ENCODE measurements around the gene KLF11.

Gene KLF11

GRCh38 chr2:10062931-10063365 is 19.6 kb downstream of the KLF11 start:
- Histone ChIP-seq H3K36me3 (replicated peaks) (no peaks in the 10 kb centered on the region), H3K27ac (no peak overlapping the region), H3K27me3 (replicated peaks) (no peaks in the 10 kb centered on the region), H3K4me3 (ENCODE audit: low read depth, low read length) (no peak overlapping the region)
- DNase-seq = no peak
- TF ChIP-seq, protein P1, sequence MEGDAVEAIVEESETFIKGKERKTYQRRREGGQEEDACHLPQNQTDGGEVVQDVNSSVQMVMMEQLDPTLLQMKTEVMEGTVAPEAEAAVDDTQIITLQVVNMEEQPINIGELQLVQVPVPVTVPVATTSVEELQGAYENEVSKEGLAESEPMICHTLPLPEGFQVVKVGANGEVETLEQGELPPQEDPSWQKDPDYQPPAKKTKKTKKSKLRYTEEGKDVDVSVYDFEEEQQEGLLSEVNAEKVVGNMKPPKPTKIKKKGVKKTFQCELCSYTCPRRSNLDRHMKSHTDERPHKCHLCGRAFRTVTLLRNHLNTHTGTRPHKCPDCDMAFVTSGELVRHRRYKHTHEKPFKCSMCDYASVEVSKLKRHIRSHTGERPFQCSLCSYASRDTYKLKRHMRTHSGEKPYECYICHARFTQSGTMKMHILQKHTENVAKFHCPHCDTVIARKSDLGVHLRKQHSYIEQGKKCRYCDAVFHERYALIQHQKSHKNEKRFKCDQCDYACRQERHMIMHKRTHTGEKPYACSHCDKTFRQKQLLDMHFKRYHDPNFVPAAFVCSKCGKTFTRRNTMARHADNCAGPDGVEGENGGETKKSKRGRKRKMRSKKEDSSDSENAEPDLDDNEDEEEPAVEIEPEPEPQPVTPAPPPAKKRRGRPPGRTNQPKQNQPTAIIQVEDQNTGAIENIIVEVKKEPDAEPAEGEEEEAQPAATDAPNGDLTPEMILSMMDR (IDR thresholded peaks at IDR 0.05; ENCODE audit: low read depth, low read length, missing control alignments) = no peak
- in situ Hi-C loops (cut with HindIII; ENCODE audit: low pct_ligation_motif_present, low sequenced_read_pairs) = no loop called here

DNA sequence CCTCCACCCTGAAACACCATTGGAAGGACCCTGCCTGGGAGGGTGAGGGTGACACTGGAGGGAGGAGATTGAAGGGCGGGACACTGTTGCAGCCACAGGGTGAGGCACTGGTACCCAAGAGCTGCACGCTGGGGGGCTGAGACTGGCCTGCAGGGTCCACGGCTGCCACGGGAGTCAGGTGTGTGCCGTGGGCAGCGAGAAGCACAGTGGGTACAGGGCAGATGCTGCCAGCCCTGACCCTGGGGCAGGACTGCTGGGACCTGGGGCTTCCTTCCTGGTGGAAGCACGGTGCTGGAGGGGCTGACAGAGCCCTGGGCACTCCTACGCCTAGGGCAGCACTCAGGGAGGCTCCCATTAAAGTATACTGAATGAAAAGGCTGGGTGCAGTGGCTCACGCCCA is 20.2 kb downstream of the KLF11 start:
- no peak overlapping the region for H3K27ac ChIP-seq
- H3K36me3 ChIP-seq (replicated peaks) = no peaks in the 10 kb centered on the region
- H3K4me3 ChIP-seq (ENCODE audit: low read depth, low read length) = no peak overlapping the region
- TF ChIP-seq, protein P1 (IDR thresholded peaks at IDR 0.05; ENCODE audit: low read depth, low read length, missing control alignments) = no peak
- no peak for DNase-seq
- in situ Hi-C loops (cut with HindIII; ENCODE audit: low pct_ligation_motif_present, low sequenced_read_pairs) = no loop called here
- H3K27me3 ChIP-seq (replicated peaks) = no peaks in the 10 kb centered on the region

DNA sequence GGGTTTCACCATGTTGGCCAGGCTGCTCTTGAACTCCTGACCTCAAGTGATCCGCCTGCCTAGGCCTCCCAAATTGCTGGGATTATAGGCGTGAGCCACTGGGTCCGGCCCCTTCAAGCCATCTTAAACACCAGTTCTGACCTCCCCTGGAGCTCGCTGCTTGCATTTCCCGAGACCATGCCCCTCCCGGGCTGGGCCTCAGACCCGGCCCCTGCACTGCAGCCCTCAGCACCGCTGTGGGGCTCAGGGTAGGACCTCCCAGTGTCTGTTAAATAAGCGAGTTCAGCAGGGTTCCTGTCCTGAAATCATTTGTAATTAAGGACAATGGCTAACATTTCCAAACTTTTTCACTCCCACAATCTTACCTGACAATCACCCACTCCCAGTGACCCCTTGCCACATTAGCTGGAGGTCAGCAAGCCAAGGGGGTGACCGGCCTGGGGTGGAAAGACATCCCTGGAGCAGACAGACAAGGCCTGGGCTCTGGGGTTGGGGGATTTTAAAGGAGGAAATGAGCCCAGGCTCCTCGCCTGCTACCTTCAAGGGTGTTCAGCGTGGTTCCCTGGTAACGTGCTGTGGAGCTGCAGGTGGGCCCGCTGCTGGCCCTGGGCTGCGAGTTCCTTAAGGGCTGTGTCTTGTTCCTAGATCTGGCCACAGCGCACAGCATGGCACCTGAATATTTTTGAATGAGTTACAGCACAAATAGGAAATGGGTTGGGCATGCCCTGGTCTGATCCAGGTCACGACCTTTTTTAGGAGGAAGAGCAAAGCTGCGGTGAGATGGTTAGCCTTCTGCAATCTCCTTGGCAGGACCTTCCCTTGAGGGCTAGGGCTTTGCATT is 21.8 kb downstream of the KLF11 start:
- Histone ChIP-seq H3K36me3 (replicated peaks) (no peaks in the 10 kb centered on the region), H3K27me3 (replicated peaks) (no peaks in the 10 kb centered on the region), H3K27ac (no peak overlapping the region), H3K4me3 (ENCODE audit: low read depth, low read length) (no peak overlapping the region)
- in situ Hi-C loops (cut with HindIII; ENCODE audit: low pct_ligation_motif_present, low sequenced_read_pairs) = no loop called here
- no peak for DNase-seq
- TF ChIP-seq, protein P1 (IDR thresholded peaks at IDR 0.05; ENCODE audit: low read depth, low read length, missing control alignments) = no peak

DNA sequence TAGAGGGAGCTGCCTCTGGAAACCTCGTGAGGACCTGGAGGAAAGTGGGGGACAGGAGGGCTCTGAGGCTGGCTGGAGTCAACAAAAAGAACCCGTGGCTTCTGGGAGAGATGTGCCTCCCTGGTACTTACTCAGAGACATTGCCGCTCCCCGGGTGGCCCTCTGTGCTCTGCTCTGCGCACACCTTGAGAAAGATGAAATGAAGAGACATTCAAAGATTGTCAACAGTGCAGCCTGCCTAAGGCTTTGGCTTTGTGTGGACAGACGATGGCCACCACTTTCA is 22.4 kb downstream of the KLF11 start:
- H3K36me3 ChIP-seq (replicated peaks) = no peaks in the 10 kb centered on the region
- H3K27me3 ChIP-seq (replicated peaks) = no peaks in the 10 kb centered on the region
- in situ Hi-C loops (cut with HindIII; ENCODE audit: low pct_ligation_motif_present, low sequenced_read_pairs) = no loop called here
- no peak overlapping the region for H3K4me3 ChIP-seq (ENCODE audit: low read depth, low read length)
- no peak for DNase-seq
- no peak overlapping the region for H3K27ac ChIP-seq
- TF ChIP-seq, protein P1 (IDR thresholded peaks at IDR 0.05; ENCODE audit: low read depth, low read length, missing control alignments) = no peak

DNA sequence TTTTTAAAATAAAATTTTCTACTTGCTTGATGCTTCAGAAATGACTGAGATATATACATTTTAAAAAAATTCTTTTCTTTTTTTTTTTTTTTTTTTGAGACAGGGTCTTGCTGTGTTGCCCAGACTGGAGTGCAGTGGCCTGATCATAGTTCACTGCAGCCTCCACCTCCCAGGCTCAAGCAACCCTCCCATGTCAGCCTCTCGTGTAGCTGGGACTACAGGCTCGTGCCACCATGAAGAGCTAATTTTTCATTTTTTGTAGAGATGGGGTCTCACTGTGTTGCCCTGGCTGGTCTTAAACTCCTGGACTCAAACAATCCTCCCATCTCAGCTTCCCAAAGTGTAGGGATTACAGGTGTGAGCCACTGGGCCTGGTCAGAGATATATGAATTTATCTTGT is 24.0 kb downstream of the KLF11 start:
- no peaks in the 10 kb centered on the region for H3K36me3 ChIP-seq (replicated peaks)
- TF ChIP-seq, protein P1 (IDR thresholded peaks at IDR 0.05; ENCODE audit: low read depth, low read length, missing control alignments) = no peak
- no peak overlapping the region for H3K27ac ChIP-seq
- in situ Hi-C loops (cut with HindIII; ENCODE audit: low pct_ligation_motif_present, low sequenced_read_pairs) = no loop called here
- DNase-seq = no peak
- H3K27me3 ChIP-seq (replicated peaks) = no peaks in the 10 kb centered on the region
- no peak overlapping the region for H3K4me3 ChIP-seq (ENCODE audit: low read depth, low read length)

DNA sequence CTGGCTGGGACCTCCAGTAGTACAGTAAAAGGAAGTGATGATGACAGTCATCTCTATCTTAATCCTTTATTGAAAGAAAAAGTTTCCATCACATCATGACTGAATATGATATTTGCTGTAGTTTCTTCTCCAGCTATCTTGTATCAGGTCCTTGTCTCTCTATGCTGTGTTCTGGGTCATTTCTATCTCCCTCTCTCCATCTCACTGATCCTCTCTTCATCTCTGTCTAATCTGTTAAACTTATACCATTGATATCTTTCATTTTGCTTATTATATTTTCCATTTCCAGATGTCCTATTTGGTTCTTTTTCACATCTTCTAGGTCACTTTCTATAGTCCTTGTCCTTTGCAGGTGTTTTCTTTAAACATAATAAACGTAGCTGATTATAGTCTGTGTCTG is 24.5 kb downstream of the KLF11 start:
- DNase-seq = no peak
- no peak overlapping the region for H3K4me3 ChIP-seq (ENCODE audit: low read depth, low read length)
- no peaks in the 10 kb centered on the region for H3K27me3 ChIP-seq (replicated peaks)
- no peaks in the 10 kb centered on the region for H3K36me3 ChIP-seq (replicated peaks)
- TF ChIP-seq, protein P1 (IDR thresholded peaks at IDR 0.05; ENCODE audit: low read depth, low read length, missing control alignments) = no peak
- no peak overlapping the region for H3K27ac ChIP-seq
- in situ Hi-C loops (cut with HindIII; ENCODE audit: low pct_ligation_motif_present, low sequenced_read_pairs) = no loop called here

Measured in brain microvascular endothelial cell (primary cell).